Activated T-cell treated with anti-CD3 and anti-CD28 coated beads for 48 hours (primary cell): ENCODE measurements around the gene KLK15.
"Not testable (repeated sequence)": the region's sequence is repeated elsewhere in the genome, so short reads cannot be mapped to it uniquely, and the experiment has no call there.

Experiments used
- DNase-seq: peaks from one replicate; pipeline ENCODE4 v3.0.0-alpha.2; 2020; ENCODE audit warnings: low read depth

The KLK15 gene

GRCh38 chr19:50820549-50821247 is 12.7 kb downstream of the KLK15 start:
- no peak for DNase-seq

- no peak for DNase-seq
Observed at GRCh38 chr19:50820086-50820485, 13.3 kb downstream of the KLK15 start.

GRCh38 chr19:50819636-50820035 is 13.7 kb downstream of the KLK15 start:
- no peak for DNase-seq

- DNase-seq, result no peak
Observed at GRCh38 chr19:50818859-50819472, 14.4 kb downstream of the KLK15 start.

GRCh38 chr19:50817941-50818858 is 15.2 kb downstream of the KLK15 start:
- peak; percentile 64 for DNase-seq

GRCh38 chr19:50815439-50815838 is 17.9 kb downstream of the KLK15 start:
- DNase-seq, result no peak

GRCh38 chr19:50814883-50815282 is 18.5 kb downstream of the KLK15 start:
- no peak for DNase-seq

GRCh38 chr19:50812474-50812873 is 20.9 kb downstream of the KLK15 start:
- no peak for DNase-seq

GRCh38 chr19:50811622-50812238 is 21.6 kb downstream of the KLK15 start:
- not testable (repeated sequence) for DNase-seq

- DNase-seq, result no peak
Observed at GRCh38 chr19:50808856-50809255, 24.5 kb downstream of the KLK15 start.

GRCh38 chr19:50804420-50805272 is 28.7 kb downstream of the KLK15 start:
- peak; percentile 98 for DNase-seq

- no peak for DNase-seq
Observed at GRCh38 chr19:50803633-50804419, 29.5 kb downstream of the KLK15 start.

- no peak for DNase-seq
Observed at GRCh38 chr19:50801107-50801506, 32.3 kb downstream of the KLK15 start.

- no peak for DNase-seq
Observed at GRCh38 chr19:50799547-50799851, 33.9 kb downstream of the KLK15 start.

GRCh38 chr19:50798659-50799546 is 34.5 kb downstream of the KLK15 start:
- DNase-seq, result no peak

GRCh38 chr19:50797781-50798658 is 35.4 kb downstream of the KLK15 start:
- no peak for DNase-seq

GRCh38 chr19:50797429-50797780 is 36.0 kb downstream of the KLK15 start:
- no peak for DNase-seq

- DNase-seq, result no peak
Observed at GRCh38 chr19:50796634-50797428, 36.5 kb downstream of the KLK15 start.
